Measurements from ENCODE around the gene MLLT3. TPM values are rescaled to one million over a fixed set of nuclear protein-coding genes. Genes with fewer than 3 reads are reported as not detected.

MLLT3 gene
- total and polyA plus RNA-seq, 2 donors (not counting 3 experiments of a cell fraction or from before 2014, with no cell fraction given) = 6.1 to 10.0 TPM

DNA sequence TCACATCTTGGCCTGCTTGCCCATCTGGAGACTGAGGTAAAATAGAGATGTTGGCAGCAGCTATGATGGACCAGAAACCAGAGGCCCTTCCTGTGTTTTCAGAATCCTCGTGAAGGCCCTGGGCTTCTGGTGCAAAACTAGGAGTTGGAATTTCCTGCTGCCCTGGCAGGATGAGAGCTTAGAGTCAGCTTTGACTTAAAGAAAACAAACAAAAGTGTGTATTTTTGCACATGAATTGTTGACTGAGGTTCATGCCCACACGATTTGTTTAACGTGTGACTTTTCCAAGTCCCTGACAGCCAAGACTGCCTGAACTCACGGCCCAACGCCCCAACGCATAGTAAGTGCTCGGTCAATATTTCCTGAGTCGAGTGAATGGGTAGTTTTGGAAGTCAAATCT lies 303.1 kb downstream of the MLLT3 start:
- intact Hi-C loops (cut with micrococcal nuclease) (no loop called here), dilution Hi-C loops (cut with MboI; ENCODE audit: extremely low pct_ligation_motif_present, low sequenced_read_pairs) (no loop called here)
- no peak overlapping the region for H2AFZ ChIP-seq (ENCODE audit: low read depth, low read length)
- H3K9me1 ChIP-seq (replicated peaks; ENCODE audit: control insufficient read depth, extremely low read depth, insufficient read depth, low read length) = no peaks in the 10 kb centered on the region
- H3K9me3 ChIP-seq (replicated peaks; ENCODE audit: control insufficient read depth, insufficient read depth, low read length) = no peaks in the 10 kb centered on the region
- no peak overlapping the region for H3K4me3 ChIP-seq (replicated peaks in 1 of 3; ENCODE audit: insufficient read depth in 1 of 3, low read depth in 1 of 3, low read length in 3 of 3)
- no peak overlapping the region for H3K27ac ChIP-seq (ENCODE audit: insufficient read depth, low read depth, low read length)
- H3K36me3 ChIP-seq (ENCODE audit: control insufficient read depth in 2 of 2, extremely low read depth in 1 of 2, insufficient read depth in 2 of 2, low read length in 2 of 2) = no peaks in the 10 kb centered on the region
- ChIA-PET CTCF (interaction anchor here (0.6 kb wide), 1 partner anchor 269 kb away, joined by 3 read pairs; no protein-coding TSS in a partner anchor), POLR2A (no interaction called here)
- FAIRE-seq = no peak
- no peaks in the 10 kb centered on the region for H4K20me1 ChIP-seq (replicated peaks; ENCODE audit: control insufficient read depth, extremely low read depth, insufficient read depth, low read length)
- no peaks in the 10 kb centered on the region for H3K4me1 ChIP-seq (ENCODE audit: control insufficient read depth, extremely low read depth, insufficient read depth, low read length)
- peaks cover 0 to 1% of the 10 kb centered on the region in 2 experiments for H3K27me3 ChIP-seq (ENCODE audit: control insufficient read depth in 2 of 2, insufficient read depth in 2 of 2, low read length in 2 of 2)
- TF ChIP-seq, protein P1, sequence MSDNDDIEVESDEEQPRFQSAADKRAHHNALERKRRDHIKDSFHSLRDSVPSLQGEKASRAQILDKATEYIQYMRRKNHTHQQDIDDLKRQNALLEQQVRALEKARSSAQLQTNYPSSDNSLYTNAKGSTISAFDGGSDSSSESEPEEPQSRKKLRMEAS (IDR thresholded peaks at IDR 0.05; ENCODE audit: insufficient read depth, insufficient read length) = no peak
- TF ChIP-seq EZH2 (IDR thresholded peaks at IDR 0.05; ENCODE audit: borderline replicate concordance, low read depth, low read length, severe bottlenecking) (no peak), GATA2 (IDR thresholded peaks at IDR 0.05; ENCODE audit: insufficient read depth, insufficient read length, low read depth, low read length) (no peak), POLR2A (IDR thresholded peaks at IDR 0.05; ENCODE audit: low read depth, low read length) (no peak), JUN (IDR thresholded peaks at IDR 0.05; ENCODE audit: borderline replicate concordance, insufficient read depth, insufficient read length, low read depth) (no peak), POLR2AphosphoS5 (IDR thresholded peaks at IDR 0.05; ENCODE audit: insufficient read depth, low read depth, low read length) (no peak), FOS (IDR thresholded peaks at IDR 0.05; ENCODE audit: borderline replicate concordance, insufficient read depth, low read length) (no peak)
- TF ChIP-seq, protein P2, sequence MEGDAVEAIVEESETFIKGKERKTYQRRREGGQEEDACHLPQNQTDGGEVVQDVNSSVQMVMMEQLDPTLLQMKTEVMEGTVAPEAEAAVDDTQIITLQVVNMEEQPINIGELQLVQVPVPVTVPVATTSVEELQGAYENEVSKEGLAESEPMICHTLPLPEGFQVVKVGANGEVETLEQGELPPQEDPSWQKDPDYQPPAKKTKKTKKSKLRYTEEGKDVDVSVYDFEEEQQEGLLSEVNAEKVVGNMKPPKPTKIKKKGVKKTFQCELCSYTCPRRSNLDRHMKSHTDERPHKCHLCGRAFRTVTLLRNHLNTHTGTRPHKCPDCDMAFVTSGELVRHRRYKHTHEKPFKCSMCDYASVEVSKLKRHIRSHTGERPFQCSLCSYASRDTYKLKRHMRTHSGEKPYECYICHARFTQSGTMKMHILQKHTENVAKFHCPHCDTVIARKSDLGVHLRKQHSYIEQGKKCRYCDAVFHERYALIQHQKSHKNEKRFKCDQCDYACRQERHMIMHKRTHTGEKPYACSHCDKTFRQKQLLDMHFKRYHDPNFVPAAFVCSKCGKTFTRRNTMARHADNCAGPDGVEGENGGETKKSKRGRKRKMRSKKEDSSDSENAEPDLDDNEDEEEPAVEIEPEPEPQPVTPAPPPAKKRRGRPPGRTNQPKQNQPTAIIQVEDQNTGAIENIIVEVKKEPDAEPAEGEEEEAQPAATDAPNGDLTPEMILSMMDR (IDR thresholded peaks at IDR 0.05; ENCODE audit: extremely low read depth in 1 of 2, insufficient read depth in 1 of 2, low read depth in 1 of 2, low read length in 2 of 2) = no peak
- H3K79me2 ChIP-seq (ENCODE audit: control insufficient read depth, insufficient read depth, low read length) = no peaks in the 10 kb centered on the region
- BruUV-seq (replicated peaks) = no TSS peak
- no peak overlapping the region for H3K9ac ChIP-seq (replicated peaks; ENCODE audit: extremely low read depth, insufficient read depth, low read length)
- no peak for DNase-seq (ENCODE audit: low read depth, low spot score)
- no peak overlapping the region for H3K4me2 ChIP-seq (ENCODE audit: insufficient read depth, low read length)

Data from endothelial cell of umbilical vein (primary cell).